GM13976 (cell line): ENCODE data around the gene COL24A1.

Source experiments
- DNase-seq: peaks from one replicate; pipeline ENCODE4 v3.0.0; 2012; ENCODE audit warnings: low spot score
- in situ Hi-C: fragments of 300-500 bp; cut with MboI; formaldehyde crosslinking; loops from one replicate; pipeline ENCODE4 v1.12.0; 2022; ENCODE audit warnings: low sequenced_read_pairs, mixed read lengths, inconsistent platforms; ENCODE audit not compliant: unreplicated experiment
- TF ChIP-seq, protein P1 (sequence below): IDR thresholded peaks from 2 replicates; pipeline ENCODE4 v1.5.1; 2012; ENCODE audit warnings: borderline replicate concordance, mild to moderate bottlenecking; ENCODE audit not compliant: insufficient read depth; ENCODE audit errors: extremely low read depth, missing control alignments, control extremely low read depth

Gene COL24A1

DNA sequence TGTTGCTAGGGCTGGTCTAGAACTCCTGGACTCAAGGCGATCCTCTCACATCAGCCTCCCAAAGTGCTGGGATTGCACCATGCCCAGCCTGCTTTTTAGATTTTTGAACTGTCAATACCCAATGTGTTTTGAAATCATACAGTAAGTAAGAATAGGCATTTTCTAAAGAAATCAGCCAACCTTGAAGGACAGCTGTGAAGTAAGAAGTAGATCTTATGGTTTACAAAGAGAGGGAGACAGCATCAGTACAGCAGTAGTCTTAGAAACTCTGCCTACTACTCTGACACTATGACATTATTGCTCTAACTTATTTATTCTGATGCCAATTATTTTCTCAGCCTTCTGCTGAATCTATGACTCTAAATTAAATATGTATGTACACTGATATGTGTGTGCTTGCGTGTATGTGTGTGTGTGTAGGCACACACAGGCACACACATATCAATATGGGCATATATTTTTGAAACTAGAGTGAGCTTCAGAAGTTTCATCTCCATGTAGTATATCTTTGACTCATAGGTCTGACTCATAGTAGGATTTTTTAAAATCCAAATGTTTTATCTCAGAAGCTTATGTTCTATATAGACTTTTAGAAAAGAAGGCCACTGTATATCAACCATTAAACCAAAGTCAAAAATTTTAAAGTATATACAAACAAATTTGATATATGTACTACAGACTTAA lies 140.4 kb downstream of the COL24A1 start:
- in situ Hi-C loops = loop anchor here (25.0 kb wide), 1 partner anchor 704 kb away; no protein-coding TSS in a partner anchor
- peak; percentile 11 for DNase-seq
- TF ChIP-seq, protein P1, sequence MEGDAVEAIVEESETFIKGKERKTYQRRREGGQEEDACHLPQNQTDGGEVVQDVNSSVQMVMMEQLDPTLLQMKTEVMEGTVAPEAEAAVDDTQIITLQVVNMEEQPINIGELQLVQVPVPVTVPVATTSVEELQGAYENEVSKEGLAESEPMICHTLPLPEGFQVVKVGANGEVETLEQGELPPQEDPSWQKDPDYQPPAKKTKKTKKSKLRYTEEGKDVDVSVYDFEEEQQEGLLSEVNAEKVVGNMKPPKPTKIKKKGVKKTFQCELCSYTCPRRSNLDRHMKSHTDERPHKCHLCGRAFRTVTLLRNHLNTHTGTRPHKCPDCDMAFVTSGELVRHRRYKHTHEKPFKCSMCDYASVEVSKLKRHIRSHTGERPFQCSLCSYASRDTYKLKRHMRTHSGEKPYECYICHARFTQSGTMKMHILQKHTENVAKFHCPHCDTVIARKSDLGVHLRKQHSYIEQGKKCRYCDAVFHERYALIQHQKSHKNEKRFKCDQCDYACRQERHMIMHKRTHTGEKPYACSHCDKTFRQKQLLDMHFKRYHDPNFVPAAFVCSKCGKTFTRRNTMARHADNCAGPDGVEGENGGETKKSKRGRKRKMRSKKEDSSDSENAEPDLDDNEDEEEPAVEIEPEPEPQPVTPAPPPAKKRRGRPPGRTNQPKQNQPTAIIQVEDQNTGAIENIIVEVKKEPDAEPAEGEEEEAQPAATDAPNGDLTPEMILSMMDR = no peak

DNA sequence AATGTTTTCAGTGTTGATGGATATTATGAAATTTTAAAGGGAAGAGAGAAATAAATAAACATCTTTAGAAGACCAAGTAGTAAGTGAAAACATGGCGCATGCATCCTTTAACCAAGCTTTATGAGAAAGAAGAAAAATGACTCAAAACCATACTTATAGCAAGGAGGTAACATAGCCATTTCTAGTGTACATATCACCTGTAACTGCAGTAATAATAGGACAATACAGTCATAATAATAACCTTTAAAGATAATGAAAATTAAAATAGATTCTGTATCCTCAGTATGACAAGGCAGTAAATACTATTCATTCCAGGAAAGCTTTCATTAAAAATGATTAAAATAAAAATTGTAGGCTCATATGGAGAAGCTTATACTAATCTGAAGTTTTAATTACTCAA lies 141.2 kb downstream of the COL24A1 start:
- TF ChIP-seq, protein P1 = no peak
- DNase-seq = no peak
- in situ Hi-C loops = loop anchor here (25.0 kb wide), 1 partner anchor 703 kb away; no protein-coding TSS in a partner anchor

DNA sequence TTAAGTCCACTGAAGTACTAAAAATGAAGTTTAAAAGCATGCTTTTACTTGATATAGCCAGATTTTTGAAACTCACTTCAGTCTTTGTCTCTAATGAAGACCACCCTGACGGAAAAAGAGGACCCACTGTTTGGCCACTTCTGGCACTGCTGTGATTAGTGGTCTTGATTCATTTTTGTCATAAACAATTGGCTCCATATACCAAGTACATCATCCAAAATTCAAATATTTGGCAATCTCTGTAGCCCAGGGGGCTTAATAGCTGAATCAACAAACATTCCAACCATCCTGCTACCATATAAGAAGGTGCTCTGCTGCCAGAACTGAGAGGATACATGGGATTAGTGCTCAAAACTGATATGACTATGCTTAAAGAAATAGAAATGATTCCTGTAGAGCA lies 156.0 kb downstream of the COL24A1 start:
- TF ChIP-seq, protein P1 = no peak
- in situ Hi-C loops = loop anchor here (25.0 kb wide), 1 partner anchor 688 kb away; no protein-coding TSS in a partner anchor

DNA sequence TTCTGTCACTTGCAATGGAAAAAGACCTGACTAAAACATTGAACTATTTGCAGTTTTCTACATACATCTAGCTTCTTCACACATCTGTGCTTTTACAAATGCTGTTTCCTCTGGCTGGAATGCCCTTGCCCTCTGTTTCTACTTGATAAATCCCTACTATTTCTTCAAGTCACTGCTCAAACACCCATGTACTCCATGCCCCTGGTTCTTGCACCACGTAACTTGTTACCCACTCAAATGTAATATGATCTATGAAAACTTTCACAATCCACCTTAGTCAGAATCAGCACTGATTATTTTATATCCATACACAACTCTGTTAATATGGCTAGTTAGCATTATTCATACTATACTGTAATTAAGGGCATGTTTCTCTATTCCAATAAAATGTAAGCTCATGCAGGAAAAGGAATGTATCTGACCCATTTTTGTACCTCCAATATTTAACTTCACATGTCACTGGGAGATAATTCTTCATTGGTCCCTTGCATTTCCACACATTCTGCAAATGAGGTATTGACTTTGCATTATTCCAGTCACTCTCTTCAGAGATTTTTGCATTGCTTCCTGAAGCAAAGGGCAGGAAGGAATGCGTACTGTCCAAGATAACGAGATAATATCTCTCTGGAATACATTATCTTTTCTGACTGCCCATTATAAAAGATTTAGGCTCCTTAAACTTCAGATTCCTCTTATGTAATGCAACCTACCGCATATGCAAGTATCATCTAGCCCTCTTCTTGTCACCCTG lies 158.3 kb downstream of the COL24A1 start:
- in situ Hi-C loops = no loop called here
- no peak for DNase-seq
- TF ChIP-seq, protein P1 = no peak

More for the DNA sequence above, 156.0 kb downstream of the COL24A1 start:
- no peak for DNase-seq

DNA sequence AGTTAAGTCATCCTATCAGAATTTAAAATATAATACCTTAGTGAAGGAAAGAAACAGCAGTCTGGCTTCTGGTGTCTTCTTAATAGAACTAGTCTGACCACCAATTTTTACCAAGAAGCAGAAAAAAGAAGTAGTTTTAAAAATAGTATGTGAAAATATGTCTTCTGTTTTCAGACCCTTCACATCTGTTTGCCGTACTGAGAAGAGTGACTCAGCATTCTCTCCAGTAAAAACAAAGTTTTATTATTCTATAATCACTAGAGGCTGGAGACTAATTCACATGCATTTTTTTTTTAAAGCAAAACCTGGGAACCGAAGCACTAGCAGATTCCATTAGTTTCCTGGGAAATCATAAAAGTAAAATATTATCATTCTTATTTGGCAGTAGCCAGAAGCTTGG lies 163.8 kb downstream of the COL24A1 start:
- TF ChIP-seq, protein P1 = no peak
- in situ Hi-C loops = no loop called here
- DNase-seq = peak; percentile 8

DNA sequence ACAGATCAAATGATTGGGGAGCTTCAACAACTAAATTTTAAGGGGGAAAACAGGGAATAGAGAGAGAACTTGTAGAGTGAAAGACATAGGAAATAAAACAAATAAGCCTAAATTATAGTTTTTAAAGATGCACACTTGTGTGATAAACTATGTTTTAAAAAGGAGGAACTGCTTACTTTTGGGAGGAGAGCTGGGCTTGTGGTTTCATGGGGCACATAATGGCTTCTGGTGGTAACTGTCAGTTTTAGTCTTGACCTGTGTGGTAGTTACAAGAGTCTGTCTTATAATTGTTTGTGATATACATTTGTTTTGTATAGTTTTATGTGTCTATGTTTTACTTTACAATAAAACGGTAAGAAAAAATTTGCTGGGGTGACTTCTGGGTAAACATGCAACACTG lies 165.3 kb downstream of the COL24A1 start:
- DNase-seq = no peak
- TF ChIP-seq, protein P1 = no peak
- in situ Hi-C loops = no loop called here
